ENCODE data around the gene PPP2R3C.
"Not testable (repeated sequence)": the region's sequence is repeated elsewhere in the genome, so short reads cannot be mapped to it uniquely, and the experiment has no call there.

PPP2R3C gene

GRCh38 chr14:35123388-35123703, 1.6 kb upstream of the PPP2R3C start:
- DNase-seq = no peak

- no peak for DNase-seq
Measured at GRCh38 chr14:35122696-35123387, 1.1 kb upstream of the PPP2R3C start.

- peak; percentile 7 for DNase-seq
Measured at GRCh38 chr14:35121026-35121886, 534 bp downstream of the PPP2R3C start.

GRCh38 chr14:35117112-35117511, 4.7 kb downstream of the PPP2R3C start:
- no peak for DNase-seq

GRCh38 chr14:35116242-35116641, 5.5 kb downstream of the PPP2R3C start:
- DNase-seq = no peak

GRCh38 chr14:35114036-35114435, 7.8 kb downstream of the PPP2R3C start:
- no peak for DNase-seq

- DNase-seq = no peak
Measured at GRCh38 chr14:35113308-35113950, 8.4 kb downstream of the PPP2R3C start.

GRCh38 chr14:35112641-35113040, 9.1 kb downstream of the PPP2R3C start:
- no peak for DNase-seq

GRCh38 chr14:35107866-35108265, 13.9 kb downstream of the PPP2R3C start:
- DNase-seq = no peak

- DNase-seq = not testable (repeated sequence)
Measured at GRCh38 chr14:35094645-35095044, 27.1 kb downstream of the PPP2R3C start.

- DNase-seq = no peak
Measured at GRCh38 chr14:35088514-35088913, 33.3 kb downstream of the PPP2R3C start.

- no peak for DNase-seq
Measured at GRCh38 chr14:35085441-35085840, 36.3 kb downstream of the PPP2R3C start.

- DNase-seq = no peak
Measured at GRCh38 chr14:35083530-35084150, 38.1 kb downstream of the PPP2R3C start.

GRCh38 chr14:35079742-35080141, 42.0 kb downstream of the PPP2R3C start:
- no peak for DNase-seq

- no peak for DNase-seq
Measured at GRCh38 chr14:35078082-35078481, 43.7 kb downstream of the PPP2R3C start.

GRCh38 chr14:35073486-35073885, 48.3 kb downstream of the PPP2R3C start:
- no peak for DNase-seq

- DNase-seq = no peak
Measured at GRCh38 chr14:35072226-35072625, 49.6 kb downstream of the PPP2R3C start.

GRCh38 chr14:35068238-35069012, 53.4 kb downstream of the PPP2R3C start:
- no peak for DNase-seq

GRCh38 chr14:35065731-35066130, 56.1 kb downstream of the PPP2R3C start:
- not testable (repeated sequence) for DNase-seq

GRCh38 chr14:35061113-35061791, 60.5 kb downstream of the PPP2R3C start:
- DNase-seq = not testable (repeated sequence)

- DNase-seq = no peak
Measured at GRCh38 chr14:35052637-35053036, 69.2 kb downstream of the PPP2R3C start.

- DNase-seq = no peak
Measured at GRCh38 chr14:35051796-35052195, 70.0 kb downstream of the PPP2R3C start.
